SKM-1 (cell line): ENCODE measurements around the gene RABGAP1.

Experiments used
- DNase-seq: peaks from one replicate; lab custom pipeline; 2025; ENCODE audit not compliant: unreplicated experiment; lab: John Stamatoyannopoulos, UW

The RABGAP1 gene

DNA sequence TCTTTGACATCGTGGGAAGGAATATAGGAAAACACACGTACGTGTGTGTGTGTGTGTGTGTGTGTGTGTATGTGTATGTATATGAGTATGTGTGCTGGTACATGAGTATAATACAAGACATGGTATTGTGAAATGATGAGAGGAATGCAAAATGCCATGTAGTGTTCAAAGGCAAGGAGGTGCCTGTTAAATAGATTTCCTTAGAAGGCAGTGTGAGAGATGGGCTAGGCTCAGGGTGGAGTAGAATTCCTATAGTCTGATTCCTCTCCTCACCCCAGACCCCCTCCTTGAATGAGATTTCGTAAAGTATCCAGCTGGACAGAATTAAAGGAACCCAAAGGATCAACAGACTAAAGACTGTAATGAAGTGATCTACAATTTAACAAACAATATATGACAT is 103.8 kb downstream of the RABGAP1 start:
- no peak for DNase-seq

DNA sequence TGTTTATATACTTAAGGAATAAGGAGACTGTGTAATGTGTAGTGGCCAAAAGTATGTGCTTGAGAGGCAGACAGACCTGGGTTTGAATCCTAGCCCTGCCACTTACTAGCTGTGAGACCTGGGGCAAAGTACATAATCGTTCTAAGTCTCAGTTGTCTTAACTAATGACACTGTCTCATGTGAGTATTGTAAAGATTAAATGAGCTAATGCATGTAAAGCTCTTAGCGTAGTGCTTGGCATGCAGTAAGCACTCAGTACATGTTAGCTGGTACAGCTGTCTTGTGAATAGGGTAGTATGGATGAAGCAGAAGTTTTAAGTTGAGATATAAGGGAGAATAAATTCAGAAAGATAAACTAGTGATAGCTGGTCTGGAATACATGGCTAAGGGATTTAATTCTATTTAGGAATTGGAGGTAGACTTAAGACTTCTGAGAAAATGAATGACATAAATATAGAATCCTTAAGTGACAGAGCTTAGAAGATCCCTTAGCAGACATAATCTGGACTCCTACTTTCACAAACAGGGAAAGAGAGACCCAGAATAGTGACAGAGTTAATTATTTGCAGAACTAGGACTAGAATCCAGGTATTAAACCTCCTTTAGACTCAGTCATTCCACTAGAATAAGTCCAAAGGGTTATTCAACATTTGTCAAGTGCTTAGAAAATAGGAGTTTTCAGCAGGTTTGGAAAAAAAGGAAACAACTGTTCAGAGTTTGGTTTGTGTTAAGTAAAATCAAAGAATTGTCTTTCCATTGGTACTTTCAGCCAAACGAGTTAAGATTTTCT is 105.8 kb downstream of the RABGAP1 start:
- no peak for DNase-seq

DNA sequence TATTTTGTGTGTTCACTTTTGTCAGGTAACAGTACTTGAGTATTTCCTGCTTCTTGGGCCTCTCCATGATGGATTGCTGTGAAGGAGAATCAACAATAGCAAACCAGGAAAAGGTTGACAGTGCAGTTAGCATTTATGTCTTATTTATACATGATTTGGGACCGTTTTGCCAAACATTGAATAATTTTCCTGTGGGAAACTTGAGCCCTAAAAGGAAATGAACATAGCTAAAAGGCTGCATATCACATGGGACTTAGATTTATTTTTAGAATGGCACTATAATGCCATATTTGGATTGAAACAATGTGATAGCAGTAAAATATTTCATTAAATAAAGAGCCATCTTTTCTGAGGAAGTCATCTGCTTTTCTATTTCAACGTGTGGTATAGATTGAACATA is 107.9 kb downstream of the RABGAP1 start:
- no peak for DNase-seq

DNA sequence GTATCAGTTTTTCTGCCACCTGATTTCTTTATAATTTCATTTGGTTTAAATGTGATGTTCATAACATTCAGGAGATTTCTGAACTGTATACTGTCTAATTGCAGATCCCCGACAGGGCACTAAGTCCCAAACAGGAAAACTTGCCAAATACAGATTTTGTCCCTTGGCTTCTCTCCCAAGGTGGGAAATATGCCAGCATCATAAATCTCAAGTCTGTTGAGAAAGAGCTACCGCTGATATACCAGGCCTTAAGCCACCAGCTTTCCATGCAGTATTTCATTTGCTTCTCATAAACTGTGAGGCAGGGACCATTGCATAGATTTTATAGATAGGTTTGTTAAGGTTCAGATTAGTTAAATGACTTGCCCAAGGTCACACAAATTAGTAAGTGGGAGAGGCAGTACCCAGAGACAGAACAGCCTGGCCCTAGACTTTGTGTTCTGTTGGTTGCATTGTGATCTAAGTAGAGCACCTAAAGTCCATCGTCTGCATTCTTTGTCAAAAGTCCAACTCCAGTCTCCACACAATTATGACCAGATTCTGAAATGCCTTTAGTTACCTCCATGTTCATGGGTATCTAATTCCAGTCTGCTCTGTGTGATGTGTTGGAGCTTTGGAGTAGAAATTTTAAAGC is 108.9 kb downstream of the RABGAP1 start:
- no peak for DNase-seq

DNA sequence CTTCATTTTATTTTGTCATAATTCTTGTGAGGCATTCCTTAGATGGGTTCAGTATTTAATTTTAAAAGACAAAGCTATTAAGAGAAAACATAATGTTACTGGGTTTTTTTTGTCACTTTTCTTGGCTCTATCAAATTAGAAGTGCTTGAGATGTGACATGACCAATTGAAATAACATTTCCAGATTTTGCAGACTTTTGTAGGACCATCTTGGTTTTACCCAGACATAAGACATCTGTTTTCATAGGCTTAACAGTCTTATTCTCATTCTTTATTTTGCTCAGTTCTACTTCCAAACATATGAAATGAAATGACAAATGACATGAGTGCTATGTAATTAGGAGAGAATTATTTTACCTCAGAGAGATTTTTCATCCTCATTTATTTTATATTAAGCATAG is 112.2 kb downstream of the RABGAP1 start:
- no peak for DNase-seq

DNA sequence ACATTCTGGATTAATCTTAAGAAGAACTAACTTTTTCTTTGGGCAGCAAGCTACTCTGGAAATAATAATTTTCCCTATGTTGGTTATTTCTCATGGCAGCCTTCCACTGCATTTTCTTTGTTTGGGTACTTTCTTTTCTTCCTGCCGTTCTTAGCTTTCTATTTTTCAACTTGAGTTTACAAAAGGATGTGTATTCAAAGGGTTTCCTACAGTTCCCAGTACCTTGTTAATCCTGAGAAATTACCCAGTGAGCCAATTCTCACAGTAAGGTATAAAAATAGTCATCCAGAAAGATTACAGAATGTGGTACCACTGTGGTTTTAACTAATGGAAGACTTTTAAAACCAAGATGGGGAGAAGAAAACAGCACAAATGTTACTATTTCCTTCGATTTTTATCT is 112.9 kb downstream of the RABGAP1 start:
- DNase-seq = no peak

DNA sequence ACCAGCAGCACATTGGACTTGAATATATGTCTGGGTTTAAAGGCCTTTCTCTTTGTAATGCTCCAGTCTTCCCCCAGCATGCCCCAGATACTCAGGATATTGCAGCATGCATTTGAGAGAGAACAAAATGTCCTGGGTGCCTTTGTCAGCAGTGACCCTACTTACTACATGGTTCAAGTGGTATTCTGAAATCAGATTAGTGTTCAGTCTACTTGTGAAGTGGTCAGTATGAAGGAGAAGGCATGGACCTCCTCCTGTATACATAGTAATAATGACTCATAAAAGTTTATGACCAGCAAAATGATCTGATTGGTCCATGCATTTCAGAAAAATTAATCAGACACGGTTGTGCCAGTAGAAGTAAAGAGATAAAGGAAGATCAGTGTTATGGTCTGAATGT is 118.0 kb downstream of the RABGAP1 start:
- DNase-seq = no peak

DNA sequence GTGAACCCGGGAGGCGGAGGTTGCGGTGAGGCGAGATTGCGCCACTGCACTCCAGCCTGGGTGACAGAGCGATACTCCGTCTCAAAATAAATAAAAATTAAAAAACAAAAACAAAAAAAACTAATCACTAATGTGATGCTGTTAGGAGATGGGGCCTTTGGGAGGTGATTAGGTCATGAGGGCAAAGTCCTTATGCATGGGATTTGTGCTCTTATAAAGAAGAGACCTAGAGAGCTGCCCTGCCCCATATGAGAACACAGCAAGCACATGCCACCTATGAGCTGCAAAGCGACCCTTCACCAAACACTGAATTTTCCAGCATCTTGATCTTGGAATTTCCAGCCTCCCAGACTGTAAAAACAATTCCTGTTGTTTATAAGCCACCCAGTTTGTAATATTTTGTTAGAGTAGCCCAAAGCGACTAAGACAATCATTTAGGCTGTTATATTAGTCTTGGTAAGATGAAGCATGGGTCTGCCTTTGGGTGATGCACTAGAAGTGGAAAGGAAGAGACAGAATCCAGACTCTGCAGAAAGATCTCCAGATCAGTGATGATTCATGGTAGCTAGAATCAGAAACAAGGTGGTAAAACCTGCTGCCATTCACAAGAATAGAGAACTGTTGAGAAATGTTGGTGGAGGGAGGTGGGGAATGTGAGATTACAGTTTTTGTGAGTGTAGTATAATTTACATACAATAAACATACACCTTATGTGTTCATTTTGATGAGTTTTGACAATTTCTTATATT is 118.8 kb downstream of the RABGAP1 start:
- no peak for DNase-seq

DNA sequence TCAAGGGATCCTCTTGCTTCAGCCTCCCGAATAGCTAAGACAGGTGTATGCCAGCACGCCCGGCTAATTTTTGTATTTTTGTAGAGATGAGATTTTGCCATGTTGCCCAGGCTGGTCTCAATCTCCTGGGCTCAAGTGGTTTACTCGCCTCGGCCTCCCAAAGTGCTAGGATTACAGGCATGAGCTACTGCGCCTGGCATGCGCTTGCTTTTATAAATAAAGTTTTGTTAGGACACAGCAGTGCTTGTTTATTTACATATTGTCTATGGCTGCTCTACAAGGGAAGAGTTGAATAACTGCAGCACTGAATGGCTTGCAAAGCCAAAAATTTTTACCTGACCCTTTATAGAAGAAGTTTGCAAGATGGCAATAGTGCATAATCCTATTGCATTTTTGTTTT is 120.4 kb downstream of the RABGAP1 start:
- DNase-seq = no peak

DNA sequence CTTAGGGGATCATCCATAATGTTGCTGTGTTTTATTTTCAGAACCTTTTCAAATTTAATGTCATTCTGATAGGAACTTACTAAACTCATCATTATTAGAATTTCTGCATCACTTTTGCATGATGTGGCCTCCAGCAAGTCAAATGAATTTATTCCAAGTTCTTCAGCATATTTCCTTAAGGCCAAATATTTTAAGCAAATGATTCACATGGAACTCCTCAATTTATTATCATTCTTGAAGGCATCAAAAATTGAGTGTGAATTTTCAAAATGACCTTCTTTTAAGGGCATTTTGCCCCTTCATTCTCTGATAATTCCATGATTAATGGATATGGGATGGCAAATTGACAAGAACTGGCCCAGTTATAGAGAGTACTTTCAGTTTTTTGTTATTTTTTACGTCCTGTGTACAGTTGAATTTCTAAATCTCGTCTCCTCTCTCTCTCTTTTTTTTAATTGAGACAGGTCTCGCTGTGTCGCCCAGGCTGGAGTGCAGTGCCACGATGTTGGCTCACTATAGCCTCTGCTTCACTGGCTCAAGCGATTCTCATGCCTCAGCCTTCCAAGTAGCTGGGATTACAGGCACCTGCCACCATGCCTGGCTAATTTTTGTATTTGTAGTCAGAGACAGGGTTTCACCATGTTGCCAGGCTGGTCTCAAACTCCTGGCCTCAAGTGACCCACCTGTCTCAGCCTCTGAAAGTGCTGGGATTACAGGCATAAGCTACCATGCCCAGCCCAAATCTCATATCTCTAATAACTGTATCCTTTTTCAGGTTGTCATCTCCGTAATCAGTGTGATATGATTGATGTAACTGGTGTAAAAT is 121.7 kb downstream of the RABGAP1 start:
- DNase-seq = no peak

DNA sequence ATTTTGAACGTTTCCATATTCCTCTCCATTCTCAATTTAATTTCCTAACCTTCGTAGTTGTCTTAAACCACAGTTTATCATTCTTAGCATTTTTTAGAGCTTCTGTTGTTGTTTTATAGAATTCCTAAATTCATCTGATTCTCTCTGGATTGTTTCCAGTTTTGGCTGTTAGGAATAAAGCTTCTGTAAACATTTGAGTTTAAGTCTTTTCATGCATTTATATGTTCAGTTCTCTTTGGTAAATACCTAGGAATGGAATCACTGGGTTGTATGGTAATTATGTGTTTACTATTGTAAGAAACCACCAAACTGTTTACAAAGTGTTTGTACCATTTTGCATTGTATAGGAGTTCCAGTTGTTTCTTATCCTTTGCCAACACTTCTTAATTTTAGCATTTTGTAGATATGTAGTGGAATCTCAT is 122.4 kb downstream of the RABGAP1 start:
- DNase-seq = no peak

DNA sequence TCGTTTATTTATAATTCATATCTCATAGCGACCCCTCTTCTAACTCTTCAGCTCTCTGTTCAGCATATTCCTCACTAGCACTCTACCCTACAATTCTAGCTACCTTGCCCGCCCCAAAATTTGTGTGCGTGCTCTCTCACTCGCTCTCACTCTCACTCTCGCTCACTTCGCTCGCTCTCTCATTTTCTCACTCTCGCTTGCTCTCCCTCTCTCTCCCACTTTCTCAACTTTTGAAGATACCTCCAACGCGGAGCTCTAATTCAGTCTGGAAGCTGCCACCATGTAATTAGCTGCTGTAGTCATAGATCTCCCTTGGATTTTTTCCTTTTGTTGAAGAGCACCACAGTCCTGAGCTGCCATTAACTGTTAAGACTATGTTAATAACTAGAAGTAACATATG is 123.1 kb downstream of the RABGAP1 start:
- no peak for DNase-seq

DNA sequence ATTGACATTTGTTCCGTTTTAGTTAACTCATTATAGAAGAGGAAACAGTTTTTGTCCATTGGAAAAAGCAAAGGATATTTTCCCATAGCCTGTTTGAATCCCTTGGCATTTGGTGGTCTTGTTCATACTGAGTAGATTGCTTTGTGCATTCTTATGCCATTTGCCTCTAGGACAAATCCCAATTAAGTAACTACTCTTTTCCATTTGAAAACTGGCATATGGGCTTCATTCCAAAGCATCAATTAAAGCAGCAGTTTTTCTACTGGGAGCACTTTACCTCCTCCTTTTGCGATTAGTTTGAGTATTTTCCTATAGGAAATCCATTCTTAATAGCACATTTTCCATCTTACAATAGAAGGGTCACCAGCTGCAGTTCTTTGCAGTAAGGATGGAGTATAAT is 123.9 kb downstream of the RABGAP1 start:
- DNase-seq = no peak

DNA sequence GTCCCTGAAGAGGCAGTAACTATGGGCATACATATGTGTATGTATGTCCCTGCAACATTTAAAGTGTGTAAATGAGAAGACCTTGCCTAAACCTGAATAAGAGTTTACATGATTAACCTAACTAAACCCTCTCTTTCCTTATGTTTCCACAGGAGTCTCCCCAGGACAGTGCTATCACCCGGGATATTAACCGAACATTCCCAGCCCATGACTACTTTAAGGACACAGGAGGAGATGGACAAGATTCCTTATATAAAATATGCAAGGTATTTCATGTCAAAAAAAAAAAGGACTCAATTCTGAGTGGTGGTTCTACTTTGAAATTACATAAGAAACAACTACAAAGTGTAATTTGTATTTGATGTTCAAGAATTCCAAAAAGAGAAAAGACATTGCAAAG is 124.4 kb downstream of the RABGAP1 start:
- no peak for DNase-seq

DNA sequence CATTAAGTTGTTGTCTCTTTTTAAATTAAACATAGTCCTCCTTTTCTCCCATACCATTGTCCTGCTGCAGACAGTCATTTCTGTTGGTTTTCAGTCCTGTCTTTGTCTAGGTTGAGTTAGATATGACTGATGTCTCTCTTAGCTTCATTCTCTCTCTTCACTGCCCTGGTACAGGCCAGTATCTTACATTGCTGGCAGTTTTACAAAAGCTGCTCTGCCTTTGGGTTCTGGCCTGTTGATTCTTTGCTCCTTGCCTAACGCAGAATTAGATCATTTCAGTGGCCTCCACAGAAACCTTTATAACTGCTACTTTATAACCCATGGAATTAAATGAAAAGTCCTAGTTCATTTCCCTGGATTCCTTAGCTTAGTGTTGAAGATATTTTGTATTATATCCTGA is 126.3 kb downstream of the RABGAP1 start:
- no peak for DNase-seq

DNA sequence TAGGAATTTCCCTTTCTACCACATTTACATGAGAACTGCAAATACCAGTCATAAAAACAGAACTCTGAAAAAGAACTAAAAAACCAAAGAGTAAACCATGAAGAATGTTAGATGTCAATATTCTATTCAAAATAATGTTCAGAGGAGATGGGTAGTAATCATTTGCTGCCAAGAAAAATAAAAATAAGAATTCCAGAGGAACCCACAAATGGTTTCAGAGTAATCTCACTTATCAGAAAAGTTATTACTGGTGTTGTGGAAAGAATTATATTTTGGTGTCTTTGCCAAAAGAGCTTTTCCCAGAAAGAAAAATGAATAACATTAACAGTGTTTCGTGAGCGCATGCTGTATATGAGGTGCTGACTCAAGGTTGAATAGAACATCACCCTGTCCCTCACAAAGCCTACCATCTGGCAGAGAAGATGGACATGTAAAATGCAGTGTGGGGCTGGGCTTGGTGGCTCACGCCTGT is 128.2 kb downstream of the RABGAP1 start:
- no peak for DNase-seq

DNA sequence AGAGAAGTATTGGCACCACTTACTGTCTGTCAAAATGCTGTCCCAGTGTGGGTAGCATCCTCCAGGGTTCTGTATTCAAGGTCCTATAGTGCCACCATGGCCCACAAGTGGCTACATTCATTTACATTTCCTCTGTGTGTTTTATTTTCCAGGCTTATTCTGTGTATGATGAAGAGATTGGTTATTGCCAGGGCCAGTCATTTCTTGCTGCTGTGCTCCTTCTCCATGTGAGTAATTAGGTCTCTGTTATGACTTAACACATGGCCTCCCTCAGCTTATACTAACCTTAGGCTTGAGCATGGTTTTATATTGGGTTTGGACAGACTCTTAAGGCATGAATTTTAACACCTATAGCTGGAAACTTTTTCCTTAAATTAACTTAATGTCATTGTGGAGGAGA is 129.4 kb downstream of the RABGAP1 start:
- no peak for DNase-seq

DNA sequence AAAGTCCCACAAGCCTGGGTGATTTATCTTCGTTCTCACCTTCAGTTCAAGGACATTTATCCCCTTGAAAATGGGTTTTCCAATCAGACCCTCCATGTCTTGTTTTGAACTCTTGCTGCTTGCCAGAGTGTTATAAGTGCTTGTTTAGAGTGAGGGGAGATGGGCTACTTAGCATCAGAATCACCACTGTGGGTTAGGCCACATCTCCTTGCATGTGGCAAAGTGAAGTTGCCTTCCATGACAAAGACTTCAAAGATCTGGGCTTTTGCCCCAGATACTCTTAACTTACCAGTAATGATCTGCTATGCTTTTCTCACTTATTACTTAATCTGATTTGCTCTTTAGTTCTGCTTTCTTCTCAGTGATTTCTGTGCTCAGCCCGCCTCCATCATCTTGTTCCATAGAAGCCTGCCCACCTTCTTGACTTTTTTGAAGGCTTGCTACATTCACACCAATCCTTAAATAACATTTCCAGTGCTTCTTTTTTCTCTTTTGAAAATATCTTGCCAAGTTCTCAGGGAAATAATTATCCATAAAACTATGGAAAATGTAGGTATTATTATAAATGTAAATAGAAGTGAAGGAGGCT is 131.7 kb downstream of the RABGAP1 start:
- DNase-seq = no peak

DNA sequence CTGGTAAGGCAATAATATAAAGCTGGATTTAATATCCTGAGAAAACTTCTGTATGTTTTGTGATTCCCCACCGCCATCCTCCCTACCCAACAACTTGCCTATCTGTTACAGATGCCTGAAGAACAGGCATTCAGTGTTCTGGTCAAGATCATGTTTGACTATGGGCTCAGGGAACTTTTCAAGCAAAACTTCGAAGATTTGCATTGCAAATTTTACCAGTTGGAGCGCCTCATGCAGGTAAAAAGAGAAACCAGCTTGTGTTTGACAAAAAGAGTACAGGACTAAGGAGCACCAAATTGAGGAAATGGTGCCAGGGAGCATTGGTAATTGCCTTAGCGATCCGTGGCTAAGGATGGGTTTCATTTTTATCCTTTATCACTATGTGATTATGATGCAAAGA is 132.6 kb downstream of the RABGAP1 start:
- DNase-seq = no peak

DNA sequence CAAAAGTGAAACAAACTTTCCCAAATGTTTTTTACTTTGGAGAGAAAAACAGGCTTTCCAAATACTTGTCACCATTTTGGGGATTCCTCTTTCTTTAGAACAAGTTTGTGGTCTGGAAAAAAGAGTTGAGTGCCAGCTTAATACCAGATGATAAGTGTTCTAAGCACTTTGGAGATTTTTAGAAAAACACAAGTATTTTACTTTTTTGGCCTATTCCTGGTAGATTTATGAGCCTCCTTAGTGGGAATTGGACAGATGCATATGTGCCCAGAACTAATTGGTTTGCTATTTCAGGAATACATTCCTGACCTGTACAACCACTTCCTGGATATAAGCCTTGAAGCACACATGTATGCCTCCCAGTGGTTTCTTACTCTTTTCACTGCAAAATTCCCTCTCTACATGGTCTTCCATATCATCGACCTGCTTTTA is 133.2 kb downstream of the RABGAP1 start:
- no peak for DNase-seq

DNA sequence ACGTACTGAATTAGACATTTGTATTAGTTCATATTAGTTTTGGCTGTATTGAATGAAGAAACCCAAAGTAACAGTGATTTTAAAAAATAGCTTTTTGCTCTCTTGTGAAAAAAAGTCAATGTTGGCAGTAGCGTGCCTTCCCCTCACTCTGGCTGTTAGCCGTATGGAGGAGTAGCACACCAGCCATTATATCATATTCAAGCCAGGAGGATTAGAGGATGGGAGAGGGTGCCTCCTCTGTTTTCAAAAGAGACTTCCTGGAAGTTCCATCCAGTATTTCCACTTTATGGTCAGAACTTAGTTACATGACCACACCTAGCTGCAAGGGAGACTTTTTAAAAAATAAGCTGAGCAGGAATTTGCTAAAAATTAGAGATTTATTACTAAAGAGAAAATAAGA is 133.8 kb downstream of the RABGAP1 start:
- DNase-seq = no peak
